HG03103 (cell line): ENCODE measurements around the gene GIPR.
A peak's percentile ranks its signal among the peaks of the same experiment; 100 is the strongest.
"Not testable (repeated sequence)": the region's sequence is repeated elsewhere in the genome, so short reads cannot be mapped to it uniquely, and the experiment has no call there.

Experiments
- ATAC-seq: cut with Tn5 transposase; IDR thresholded peaks from one replicate; pipeline ENCODE4 v1.9.1; 2021; ENCODE audit warnings: low read depth; ENCODE audit not compliant: unreplicated experiment

GIPR gene

DNA sequence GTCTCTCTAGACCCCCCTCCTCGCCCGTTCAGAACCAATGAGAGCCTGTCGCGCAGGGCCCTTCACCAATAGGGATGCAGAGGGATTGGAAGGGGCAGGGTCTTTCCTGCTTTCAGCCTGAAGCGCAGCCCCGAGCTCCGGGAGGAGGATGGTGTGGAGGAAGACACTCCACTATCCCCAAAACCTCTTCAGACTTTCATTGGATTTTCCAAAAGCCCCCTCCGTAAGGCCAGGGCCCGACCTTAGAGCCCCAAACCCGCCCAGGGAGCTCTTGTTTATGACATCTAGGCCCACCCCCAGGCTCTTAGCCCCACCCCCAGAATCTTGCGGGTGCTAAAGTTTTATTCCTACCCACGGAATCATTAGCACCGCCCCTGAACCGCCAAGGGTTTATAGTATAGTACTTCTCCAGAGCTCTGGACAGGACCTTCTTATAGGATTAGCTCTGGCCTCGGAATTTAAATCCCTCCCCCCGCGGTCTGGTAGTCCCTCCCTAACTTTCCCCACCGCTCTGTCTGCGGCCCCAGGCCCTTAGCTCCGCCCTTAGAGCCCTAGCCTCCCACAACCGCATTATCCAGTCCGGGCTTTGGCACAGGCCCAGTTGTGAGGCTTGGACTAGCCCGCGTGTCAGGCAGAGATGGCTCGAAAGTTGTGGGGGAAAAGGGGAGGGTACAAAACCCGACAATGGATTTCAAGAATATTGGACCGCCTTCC is 22.2 kb upstream of the GIPR start:
- no peak for ATAC-seq

DNA sequence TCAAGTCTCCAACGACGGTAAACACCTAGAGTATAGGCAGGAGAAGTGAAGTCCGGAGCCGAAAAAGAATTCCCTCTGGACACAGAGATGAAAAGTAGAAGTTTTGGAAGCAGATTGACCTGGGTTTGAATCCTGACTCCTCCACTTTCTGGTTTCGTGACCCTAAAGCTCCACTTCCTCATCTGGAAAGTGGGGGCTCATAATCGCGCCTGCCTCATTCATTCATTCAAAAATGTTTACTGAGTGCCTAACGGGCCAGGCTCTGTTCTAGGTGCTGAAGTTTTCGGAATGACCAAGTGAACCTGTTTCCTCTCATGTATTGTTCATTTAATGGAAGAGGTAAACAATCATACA is 21.7 kb upstream of the GIPR start:
- ATAC-seq: no peak

DNA sequence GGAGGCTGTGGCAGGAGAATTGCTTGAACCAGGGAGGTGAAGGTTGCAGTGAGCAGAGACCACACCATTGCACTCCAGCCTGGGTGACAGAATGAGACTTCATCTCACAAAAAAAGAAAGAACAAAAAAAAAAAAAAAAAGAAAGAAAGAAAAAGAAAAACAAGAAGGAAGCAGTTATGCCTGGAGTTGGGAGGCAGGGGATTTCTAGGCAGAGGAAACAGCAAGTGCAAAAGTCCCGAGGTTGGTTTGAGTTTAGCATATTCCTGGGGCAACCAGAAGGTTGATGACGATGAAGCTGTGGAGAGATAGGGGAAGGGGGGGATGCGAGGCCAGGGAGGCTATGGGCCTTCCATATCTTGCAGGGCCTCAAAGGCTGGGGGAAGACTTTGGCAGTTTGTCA is 17.3 kb upstream of the GIPR start:
- no peak for ATAC-seq

DNA sequence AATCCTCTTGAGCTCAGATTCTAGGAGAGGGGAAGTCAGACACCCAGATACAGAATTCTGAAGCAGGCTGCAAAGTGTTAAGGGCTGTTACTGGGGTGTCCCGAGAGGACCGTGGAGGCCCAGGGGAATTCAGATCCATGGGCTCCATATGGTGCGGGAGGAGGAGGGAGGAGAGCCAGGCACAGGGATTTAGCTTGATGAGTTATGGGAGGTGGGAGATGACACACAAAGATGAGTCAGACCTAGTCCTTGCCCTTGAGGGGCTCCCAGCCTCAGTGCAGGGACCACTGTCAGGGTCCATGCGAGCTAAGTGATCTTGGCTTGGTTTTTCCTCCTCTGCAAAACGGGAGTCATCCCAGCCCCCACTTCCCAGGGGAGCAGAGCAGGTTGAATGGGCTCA is 14.4 kb upstream of the GIPR start:
- no peak for ATAC-seq

DNA sequence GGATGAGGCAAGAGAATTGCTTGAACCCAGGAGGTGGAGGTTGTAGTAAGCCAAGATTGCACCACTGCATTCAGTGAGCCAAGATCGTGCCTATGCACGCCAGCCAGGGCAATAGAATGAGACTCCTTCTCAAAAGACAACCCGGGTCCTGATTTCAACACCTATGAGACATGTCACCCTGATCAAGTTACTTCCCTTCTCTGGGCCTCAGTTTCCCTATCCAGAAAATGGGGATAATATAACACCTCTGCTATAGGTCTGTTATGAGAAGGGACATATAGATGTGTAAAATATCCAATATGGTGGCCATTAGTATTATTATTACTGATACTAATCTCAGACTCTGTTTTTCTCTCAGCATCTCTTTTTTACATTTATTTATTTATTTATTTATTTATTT is 12.9 kb upstream of the GIPR start:
- ATAC-seq: no peak

- ATAC-seq: no peak
Observed at GRCh38 chr19:45657520-45658167, 10.4 kb upstream of the GIPR start.

DNA sequence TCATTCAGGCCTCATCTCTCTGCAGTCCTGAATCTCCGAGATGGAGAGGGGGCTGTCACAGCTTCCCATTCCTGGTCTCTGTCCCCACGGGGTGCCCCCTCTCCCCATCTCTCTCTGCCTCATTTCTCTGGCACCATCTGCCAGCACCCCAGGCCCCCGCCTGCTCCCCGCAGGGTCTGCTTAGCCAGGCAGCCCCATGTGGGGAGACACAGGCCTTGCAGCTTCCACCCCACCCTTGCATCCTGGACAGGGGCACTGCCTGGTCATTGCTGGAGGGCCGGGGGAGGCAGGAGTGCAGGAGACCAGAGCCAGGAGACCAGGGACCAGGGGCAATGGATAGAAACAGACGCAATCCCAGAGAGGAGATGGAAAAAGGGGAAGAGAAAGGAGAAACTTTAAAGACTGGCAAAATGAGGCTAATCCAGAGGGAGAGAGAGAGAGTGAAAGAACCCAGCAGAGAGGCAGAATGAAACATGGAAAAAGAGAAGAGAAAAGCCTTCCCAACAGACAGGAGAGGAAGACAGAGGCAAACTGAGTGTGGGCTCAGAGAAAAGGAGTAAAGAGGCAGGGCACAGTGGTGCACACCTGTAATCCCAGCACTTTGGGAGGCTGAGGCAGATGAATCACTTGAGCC is 8.8 kb upstream of the GIPR start:
- no peak for ATAC-seq

DNA sequence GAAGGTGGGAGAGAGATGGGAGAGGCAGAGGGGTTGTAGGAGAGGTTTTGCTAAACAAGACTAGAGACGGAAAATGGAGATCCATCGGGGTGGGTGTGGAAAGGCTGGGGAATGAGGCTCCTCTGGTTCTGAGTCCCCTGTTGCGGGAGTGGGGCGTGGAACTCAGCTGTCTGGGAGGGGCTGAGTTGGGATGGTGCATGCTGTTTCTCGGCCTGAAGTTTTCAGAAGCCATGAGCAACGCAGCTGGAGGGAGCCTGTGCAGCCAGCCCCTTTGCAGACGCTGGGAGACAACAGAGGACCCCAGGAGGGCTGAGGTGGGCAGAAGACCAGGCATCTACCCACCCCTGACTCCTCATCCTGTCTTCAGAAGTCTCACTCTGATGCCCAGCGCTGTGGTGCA is 7.4 kb upstream of the GIPR start:
- no peak for ATAC-seq

- ATAC-seq: no peak
Observed at GRCh38 chr19:45663800-45664199, 4.2 kb upstream of the GIPR start.

DNA sequence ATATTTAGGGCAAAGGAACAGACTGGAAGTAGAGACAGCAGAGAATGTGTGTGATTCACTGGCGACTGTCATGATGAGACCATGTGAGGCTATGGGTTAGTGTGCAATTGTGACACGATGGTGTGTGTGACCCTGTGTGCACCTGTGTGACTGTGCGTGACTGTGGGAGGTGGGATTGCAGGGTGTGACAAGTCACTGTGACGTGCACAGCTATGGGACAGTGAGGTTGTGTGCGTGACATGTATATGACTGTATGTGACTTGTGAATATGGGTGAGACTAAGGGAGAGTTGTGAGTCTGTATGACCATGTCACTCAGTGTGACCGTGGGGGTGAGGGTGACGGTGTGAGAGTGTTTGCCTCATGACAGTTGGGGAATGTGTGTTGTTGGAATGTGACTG is 3.4 kb upstream of the GIPR start:
- ATAC-seq: no peak

GRCh38 chr19:45668342-45668871 is 386 bp downstream of the GIPR start:
- no peak for ATAC-seq

DNA sequence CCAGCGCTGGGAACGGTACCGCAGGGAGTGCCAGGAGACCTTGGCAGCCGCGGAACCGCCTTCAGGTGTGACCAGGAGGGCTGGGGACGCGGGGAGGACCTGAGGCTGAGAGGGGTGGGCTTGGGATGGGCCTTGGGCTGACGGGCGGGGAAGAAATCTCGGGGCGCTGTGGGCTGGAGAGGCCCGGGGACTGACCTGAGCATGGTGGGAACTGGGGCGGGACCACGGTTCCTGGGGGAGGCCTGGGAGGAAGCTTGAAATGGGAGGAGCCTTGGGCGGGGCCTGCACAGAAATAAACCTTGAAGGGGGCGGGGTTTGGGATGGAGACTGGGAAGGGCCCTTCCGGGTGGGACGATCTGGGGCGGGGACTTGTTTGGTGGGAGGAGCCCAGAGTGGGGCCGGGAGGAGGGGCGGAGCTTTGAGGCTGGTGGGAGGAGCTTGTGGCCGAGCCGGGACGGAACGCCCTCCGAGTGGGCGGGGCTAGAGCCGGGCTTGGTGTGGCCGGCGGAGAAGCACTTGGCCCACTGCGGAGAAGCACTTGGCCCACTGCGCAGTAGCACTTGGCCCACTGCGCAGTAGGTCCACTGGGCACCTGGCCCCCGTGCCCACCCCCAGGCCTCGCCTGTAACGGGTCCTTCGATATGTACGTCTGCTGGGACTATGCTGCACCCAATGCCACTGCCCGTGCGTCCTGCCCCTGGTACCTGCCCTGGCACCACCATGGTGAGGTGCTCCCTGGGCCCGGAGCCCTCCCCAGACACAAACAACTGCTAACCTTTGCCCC is 2.8 kb downstream of the GIPR start:
- ATAC-seq: peak; percentile 50

GRCh38 chr19:45674946-45675345 is 6.9 kb downstream of the GIPR start:
- ATAC-seq: no peak

DNA sequence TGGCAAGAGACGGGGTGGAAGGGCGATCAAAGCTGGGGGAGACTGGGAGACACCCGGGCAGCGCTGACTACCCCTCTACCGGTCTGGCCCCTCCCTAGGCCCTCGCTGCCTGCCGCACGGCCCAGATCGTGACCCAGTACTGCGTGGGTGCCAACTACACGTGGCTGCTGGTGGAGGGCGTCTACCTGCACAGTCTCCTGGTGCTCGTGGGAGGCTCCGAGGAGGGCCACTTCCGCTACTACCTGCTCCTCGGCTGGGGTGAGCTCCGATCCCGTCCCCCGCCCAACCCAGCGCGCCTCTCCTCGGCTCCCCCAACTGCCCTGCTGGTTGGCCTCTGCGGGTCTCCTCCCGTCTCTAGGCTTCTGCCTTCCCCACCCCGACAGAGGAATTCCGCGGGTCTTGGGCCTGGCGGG is 8.8 kb downstream of the GIPR start:
- ATAC-seq: no peak

DNA sequence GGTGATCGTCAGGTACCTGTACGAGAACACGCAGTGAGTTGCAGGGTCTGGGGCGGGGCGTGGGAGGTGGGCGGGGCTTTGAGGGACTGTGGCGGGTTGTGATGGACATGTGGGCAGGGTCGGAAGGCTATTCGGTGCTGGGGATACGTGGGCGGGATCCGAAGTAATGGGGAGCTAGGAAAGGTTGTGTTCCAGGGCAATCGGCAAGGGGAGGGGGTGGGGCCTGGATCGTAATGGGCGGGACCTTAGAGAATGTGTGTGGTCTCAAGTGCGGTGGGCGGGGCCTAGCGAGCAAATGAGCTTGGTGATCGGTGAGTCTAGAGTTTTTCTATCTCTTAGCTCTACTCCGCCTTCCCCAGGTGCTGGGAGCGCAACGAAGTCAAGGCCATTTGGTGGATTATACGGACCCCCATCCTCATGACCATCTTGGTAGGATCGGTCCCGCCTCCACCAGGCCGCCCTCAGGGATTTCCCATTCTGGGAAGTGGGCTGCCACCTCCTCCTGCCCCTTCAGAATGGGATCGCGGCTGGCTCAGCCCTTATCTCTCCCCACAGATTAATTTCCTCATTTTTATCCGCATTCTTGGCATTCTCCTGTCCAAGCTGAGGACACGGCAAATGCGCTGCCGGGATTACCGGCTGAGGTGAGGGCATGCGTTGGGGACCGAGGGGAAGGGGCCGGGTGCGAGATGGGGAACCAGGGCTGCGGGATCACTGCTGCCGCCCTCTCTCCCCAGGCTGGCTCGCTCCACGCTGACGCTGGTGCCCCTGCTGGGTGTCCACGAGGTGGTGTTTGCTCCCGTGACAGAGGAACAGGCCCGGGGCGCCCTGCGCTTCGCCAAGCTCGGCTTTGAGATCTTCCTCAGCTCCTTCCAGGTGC is 9.6 kb downstream of the GIPR start:
- no peak for ATAC-seq

DNA sequence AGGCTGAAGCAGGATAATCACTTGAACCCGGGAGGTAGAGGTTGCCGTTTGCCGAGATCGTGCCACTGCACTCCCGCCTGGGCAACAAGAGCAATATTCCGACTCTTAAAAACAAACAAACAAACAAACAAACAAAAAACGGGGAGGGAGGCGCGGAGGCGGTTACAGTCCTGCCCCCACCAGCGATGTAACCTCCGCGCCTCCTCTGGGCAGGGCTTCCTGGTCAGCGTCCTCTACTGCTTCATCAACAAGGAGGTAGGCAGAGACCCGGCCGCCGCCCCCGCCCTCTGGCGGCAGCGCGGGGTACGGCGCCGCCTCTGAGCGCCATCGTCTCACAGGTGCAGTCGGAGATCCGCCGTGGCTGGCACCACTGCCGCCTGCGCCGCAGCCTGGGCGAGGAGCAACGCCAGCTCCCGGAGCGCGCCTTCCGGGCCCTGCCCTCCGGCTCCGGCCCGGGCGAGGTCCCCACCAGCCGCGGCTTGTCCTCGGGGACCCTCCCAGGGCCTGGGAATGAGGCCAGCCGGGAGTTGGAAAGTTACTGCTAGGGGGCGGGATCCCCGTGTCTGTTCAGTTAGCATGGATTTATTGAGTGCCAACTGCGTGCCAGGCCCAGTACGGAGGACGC is 13.5 kb downstream of the GIPR start:
- peak; percentile 48 for ATAC-seq

DNA sequence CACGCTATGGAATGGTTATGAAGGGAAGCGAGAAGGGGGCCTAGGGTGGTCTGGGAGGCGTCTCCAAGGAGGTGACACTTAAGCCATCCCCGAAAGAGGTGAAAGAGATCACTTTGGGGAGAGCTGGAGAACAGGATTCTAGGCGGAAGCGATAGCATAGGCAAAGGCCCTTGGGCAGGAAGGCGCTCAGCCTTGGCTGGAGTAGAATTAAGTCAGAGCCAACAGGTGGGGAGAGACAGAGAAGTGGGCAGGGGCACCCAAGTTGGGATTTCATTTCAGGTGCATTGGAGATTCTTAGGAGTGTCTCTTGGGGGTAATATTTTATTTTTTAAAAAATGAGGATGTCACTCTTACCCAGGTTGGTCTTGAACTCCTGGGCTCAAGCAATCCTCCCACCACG is 14.1 kb downstream of the GIPR start:
- no peak for ATAC-seq

GRCh38 chr19:45682908-45683307 is 14.9 kb downstream of the GIPR start:
- no peak for ATAC-seq

GRCh38 chr19:45685045-45685444 is 17.0 kb downstream of the GIPR start:
- ATAC-seq: not testable (repeated sequence)

DNA sequence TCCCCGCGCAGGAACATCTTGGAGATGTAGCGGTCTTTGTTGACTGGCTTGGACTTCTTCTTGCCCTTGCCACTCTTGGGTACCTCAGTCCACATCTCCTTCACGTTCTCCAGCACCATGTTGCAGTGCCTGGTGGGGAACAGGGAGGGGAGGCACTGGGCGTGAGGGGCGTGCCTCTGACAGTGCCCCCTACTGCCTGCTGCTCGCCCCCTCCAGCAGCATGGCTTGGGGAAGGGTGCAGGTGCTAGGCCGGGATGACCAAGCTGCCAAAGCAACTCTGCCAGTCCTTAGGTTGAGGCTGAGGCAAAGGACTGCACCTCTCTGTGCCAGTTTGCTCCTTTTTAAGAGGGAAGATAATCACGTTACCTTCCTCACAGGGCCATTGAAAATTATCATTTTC is 19.6 kb downstream of the GIPR start:
- no peak for ATAC-seq
